Neural cell (in vitro differentiated cells): ENCODE data around the gene SRP68.

Source experiments
- EP300 ChIP-seq: fragments of 450-650 bp; conservative IDR thresholded peaks from 2 replicates; pipeline ENCODE4 v1.6.1; 2014; ENCODE audit warnings: antibody characterized with exemption, mild to moderate bottlenecking, moderate library complexity; ENCODE audit not compliant: poor library complexity, severe bottlenecking
- EZH2 ChIP-seq: fragments of 200-600, 300-800 bp; shearing (Covaris generic), sonication (generic); IDR thresholded peaks from 2 replicates; pipeline ENCODE4 v1.6.1; 2014; ENCODE audit warnings: antibody characterized with exemption, low read length, borderline replicate concordance, mild to moderate bottlenecking; ENCODE audit not compliant: insufficient read depth, poor library complexity, severe bottlenecking
- POLR2AphosphoS5 ChIP-seq: IDR thresholded peaks from 2 replicates; pipeline ENCODE4 v1.6.1; 2012
- RAD21 ChIP-seq: fragments of 450-650 bp; conservative IDR thresholded peaks from 2 replicates; pipeline ENCODE4 v1.6.1; 2014; ENCODE audit warnings: antibody characterized with exemption, mild to moderate bottlenecking, moderate library complexity
- SMC3 ChIP-seq: fragments of 450-650 bp; conservative IDR thresholded peaks from 2 replicates; pipeline ENCODE4 v1.6.1; 2014; ENCODE audit warnings: antibody characterized with exemption, mild to moderate bottlenecking, moderate library complexity; ENCODE audit not compliant: poor library complexity
- TAF1 ChIP-seq: IDR thresholded peaks from 2 replicates; pipeline ENCODE4 v1.6.1; 2012; ENCODE audit warnings: low read depth
- TF ChIP-seq, protein P1 (sequence below): IDR thresholded peaks from 2 replicates; pipeline ENCODE4 v1.6.1; 2012; ENCODE audit warnings: borderline replicate concordance
- TF ChIP-seq, protein P2 (sequence below): fragments of 450-650 bp; IDR thresholded peaks from 2 replicates; pipeline ENCODE4 v1.5.1; 2014; ENCODE audit warnings: antibody characterized with exemption, mild to moderate bottlenecking, moderate library complexity; ENCODE audit not compliant: poor library complexity, severe bottlenecking

- TF ChIP-seq EP300 (no peak), RAD21 (no peak), EZH2 (no peak), POLR2AphosphoS5 (no peak), TAF1 (no peak), SMC3 (no peak)
- TF ChIP-seq, protein P1, sequence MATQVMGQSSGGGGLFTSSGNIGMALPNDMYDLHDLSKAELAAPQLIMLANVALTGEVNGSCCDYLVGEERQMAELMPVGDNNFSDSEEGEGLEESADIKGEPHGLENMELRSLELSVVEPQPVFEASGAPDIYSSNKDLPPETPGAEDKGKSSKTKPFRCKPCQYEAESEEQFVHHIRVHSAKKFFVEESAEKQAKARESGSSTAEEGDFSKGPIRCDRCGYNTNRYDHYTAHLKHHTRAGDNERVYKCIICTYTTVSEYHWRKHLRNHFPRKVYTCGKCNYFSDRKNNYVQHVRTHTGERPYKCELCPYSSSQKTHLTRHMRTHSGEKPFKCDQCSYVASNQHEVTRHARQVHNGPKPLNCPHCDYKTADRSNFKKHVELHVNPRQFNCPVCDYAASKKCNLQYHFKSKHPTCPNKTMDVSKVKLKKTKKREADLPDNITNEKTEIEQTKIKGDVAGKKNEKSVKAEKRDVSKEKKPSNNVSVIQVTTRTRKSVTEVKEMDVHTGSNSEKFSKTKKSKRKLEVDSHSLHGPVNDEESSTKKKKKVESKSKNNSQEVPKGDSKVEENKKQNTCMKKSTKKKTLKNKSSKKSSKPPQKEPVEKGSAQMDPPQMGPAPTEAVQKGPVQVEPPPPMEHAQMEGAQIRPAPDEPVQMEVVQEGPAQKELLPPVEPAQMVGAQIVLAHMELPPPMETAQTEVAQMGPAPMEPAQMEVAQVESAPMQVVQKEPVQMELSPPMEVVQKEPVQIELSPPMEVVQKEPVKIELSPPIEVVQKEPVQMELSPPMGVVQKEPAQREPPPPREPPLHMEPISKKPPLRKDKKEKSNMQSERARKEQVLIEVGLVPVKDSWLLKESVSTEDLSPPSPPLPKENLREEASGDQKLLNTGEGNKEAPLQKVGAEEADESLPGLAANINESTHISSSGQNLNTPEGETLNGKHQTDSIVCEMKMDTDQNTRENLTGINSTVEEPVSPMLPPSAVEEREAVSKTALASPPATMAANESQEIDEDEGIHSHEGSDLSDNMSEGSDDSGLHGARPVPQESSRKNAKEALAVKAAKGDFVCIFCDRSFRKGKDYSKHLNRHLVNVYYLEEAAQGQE: no peak
- TF ChIP-seq, protein P2, sequence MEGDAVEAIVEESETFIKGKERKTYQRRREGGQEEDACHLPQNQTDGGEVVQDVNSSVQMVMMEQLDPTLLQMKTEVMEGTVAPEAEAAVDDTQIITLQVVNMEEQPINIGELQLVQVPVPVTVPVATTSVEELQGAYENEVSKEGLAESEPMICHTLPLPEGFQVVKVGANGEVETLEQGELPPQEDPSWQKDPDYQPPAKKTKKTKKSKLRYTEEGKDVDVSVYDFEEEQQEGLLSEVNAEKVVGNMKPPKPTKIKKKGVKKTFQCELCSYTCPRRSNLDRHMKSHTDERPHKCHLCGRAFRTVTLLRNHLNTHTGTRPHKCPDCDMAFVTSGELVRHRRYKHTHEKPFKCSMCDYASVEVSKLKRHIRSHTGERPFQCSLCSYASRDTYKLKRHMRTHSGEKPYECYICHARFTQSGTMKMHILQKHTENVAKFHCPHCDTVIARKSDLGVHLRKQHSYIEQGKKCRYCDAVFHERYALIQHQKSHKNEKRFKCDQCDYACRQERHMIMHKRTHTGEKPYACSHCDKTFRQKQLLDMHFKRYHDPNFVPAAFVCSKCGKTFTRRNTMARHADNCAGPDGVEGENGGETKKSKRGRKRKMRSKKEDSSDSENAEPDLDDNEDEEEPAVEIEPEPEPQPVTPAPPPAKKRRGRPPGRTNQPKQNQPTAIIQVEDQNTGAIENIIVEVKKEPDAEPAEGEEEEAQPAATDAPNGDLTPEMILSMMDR: no peak
These were observed 64.1 kb downstream of the SRP68 start for GRCh38 chr17:76008208-76008607.
